Adrenal gland (tissue), 5 donors: ENCODE data around the gene HES4.

Source experiments
- POLR2A ChIP-seq, 2 donors: fragments of 450-650 bp; IDR thresholded peaks; one replicate each; pipeline ENCODE4 v1.6.1; 2017; ENCODE audit warnings: antibody characterized with exemption in 2 of 2, mild to moderate bottlenecking in 2 of 2, moderate library complexity in 1 of 2
- TF ChIP-seq, protein P1 (sequence below), 6 experiments: fragments of 450-650 bp in 4 of 6; fragments of 200-600 bp in 2 of 6; sonication (generic) in 1 of 6; IDR thresholded peaks; 1 replicate in 5 of 6; 2 replicates in 1 of 6; pipeline versions ENCODE4 v1.5.1 to v1.8.0; 2016 to 2021; ENCODE audit warnings: antibody characterized with exemption in 6 of 6, mild to moderate bottlenecking in 2 of 6, moderate library complexity in 1 of 6
- donor health status: DM: no; HTN: no; CAD: no.

GRCh38 chr1:1045129-1045528 is 45.2 kb upstream of the HES4 start:
- TF ChIP-seq, protein P1, sequence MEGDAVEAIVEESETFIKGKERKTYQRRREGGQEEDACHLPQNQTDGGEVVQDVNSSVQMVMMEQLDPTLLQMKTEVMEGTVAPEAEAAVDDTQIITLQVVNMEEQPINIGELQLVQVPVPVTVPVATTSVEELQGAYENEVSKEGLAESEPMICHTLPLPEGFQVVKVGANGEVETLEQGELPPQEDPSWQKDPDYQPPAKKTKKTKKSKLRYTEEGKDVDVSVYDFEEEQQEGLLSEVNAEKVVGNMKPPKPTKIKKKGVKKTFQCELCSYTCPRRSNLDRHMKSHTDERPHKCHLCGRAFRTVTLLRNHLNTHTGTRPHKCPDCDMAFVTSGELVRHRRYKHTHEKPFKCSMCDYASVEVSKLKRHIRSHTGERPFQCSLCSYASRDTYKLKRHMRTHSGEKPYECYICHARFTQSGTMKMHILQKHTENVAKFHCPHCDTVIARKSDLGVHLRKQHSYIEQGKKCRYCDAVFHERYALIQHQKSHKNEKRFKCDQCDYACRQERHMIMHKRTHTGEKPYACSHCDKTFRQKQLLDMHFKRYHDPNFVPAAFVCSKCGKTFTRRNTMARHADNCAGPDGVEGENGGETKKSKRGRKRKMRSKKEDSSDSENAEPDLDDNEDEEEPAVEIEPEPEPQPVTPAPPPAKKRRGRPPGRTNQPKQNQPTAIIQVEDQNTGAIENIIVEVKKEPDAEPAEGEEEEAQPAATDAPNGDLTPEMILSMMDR (IDR thresholded peaks at IDR 0.05), result no peak
- TF ChIP-seq POLR2A (IDR thresholded peaks at IDR 0.05), result no peak
